Diencephalon (tissue), 1 donor: Measurements from ENCODE around the gene DOC2B. TPM values are rescaled to one million over a fixed set of nuclear protein-coding genes. Genes with fewer than 3 reads are reported as not detected.

Source experiments
- total RNA-seq: library from RNA; depleted of rRNA; stranded (reverse); fragments of >200 nt; gene quantifications from one replicate; pipeline ENCODE4 v1.2.3, GENCODE V29; 2014

DOC2B gene
- 33.0 TPM for total RNA-seq

GRCh38 chr17:181245-182049 is at the start of gene DOC2B:
Gene DOC2B, minus strand, starts transcription at chr17:181650. Its CDS starts 171 bp downstream, at chr17:181479.

DNA sequence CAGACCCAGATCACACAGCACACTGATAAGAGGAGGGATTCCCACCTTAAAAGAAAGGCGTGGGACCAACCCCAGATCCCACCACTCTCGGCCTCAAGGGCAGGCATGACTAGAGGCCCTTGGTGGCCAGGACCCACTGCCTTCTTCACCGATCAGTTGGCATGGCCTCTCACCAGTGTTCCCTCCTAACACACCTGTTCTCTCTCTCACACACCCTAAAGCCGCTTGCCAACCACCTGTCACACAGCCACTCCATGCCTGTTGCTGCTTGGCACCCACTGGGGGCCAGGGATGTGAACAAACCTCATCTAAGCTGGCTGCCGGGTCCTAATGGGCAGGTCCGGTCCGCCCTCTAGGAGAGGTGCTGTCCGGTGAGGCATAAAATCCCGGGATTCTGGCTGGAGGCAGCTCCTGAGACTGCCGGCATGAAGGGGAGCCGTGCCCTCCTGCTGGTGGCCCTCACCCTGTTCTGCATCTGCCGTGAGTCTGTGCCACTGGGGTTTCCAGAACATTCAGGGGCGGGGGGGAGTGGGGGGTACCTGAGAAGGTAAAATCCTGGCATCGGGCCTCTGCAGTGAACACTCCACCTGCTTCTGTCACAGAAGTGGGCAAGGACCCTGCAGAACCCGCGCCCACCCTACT is 44.2 kb downstream of the DOC2B start, which contains the start of gene SCGB1C2:
SCGB1C2 (plus strand) TSS at position 404 of the 642 bp plus-strand sequence; CDS start at position 426, 22 bp downstream.

Other genes with a start within 250 kb of the DOC2B start
- not detected for gene SCGB1C2, start 44.1 kb downstream of the DOC2B start, total RNA-seq
- 1.4 TPM for gene RPH3AL, start 171.2 kb upstream of the DOC2B start, total RNA-seq